Fibroblast of lung (primary cell): ENCODE measurements around the gene SMCO1.

Source experiments
- EZH2 ChIP-seq: IDR thresholded peaks from 2 replicates; pipeline ENCODE4 v1.5.1; 2012; ENCODE audit warnings: low read length, control low read depth, mild to moderate bottlenecking; ENCODE audit errors: missing control alignments
- TF ChIP-seq, protein P1 (sequence below), 2 donors: IDR thresholded peaks in 1 of 2; conservative IDR thresholded peaks in 1 of 2; 1 replicate in 1 of 2; 2 replicates in 1 of 2; pipeline ENCODE4 v1.5.1; 2011 to 2012; ENCODE audit warnings: low read length in 2 of 2, control low read depth in 1 of 2, inconsistent platforms in 1 of 2, low read depth in 1 of 2, mild to moderate bottlenecking in 1 of 2

DNA sequence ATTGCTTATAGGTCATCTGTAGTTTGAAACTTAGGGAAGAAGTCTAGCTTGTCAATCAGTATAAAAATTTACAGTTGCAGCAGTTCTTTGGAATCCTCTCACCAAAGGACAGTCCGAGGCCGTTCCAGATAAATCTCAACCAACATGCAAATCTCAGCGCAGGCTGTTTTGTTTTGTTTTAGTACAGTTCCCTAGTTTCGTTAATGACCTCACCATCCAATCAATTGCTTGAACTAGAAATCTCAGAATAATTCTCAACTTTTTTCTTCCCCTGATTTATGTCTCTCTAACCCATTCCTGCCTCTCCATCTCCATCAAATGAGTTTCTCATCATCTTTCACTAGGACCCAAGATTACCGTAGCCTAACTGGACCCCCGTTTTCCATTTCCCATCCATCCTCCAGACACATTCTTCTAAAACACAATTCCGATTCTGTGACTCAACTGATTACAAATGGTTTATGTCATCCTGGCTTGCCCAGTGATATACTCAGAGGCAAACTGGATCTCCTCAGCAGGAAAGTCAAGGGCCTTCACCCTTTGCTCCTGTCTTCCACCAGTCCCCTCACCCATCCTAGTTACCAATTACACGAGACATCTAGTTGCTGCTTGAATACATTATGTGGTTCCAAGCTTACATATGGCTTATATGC lies 1.3 kb downstream of the SMCO1 start:
- TF ChIP-seq, protein P1, sequence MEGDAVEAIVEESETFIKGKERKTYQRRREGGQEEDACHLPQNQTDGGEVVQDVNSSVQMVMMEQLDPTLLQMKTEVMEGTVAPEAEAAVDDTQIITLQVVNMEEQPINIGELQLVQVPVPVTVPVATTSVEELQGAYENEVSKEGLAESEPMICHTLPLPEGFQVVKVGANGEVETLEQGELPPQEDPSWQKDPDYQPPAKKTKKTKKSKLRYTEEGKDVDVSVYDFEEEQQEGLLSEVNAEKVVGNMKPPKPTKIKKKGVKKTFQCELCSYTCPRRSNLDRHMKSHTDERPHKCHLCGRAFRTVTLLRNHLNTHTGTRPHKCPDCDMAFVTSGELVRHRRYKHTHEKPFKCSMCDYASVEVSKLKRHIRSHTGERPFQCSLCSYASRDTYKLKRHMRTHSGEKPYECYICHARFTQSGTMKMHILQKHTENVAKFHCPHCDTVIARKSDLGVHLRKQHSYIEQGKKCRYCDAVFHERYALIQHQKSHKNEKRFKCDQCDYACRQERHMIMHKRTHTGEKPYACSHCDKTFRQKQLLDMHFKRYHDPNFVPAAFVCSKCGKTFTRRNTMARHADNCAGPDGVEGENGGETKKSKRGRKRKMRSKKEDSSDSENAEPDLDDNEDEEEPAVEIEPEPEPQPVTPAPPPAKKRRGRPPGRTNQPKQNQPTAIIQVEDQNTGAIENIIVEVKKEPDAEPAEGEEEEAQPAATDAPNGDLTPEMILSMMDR (conservative IDR thresholded peaks at IDR 0.05 in 1 of 2, IDR thresholded peaks at IDR 0.05 in 1 of 2; ENCODE audit: low read depth in 1 of 2, low read length in 2 of 2): no peak
- TF ChIP-seq EZH2: no peak
